Esophagus muscularis mucosa (tissue), 4 donors: ENCODE results near the gene PPP2R5B.
A peak's percentile ranks its signal among the peaks of the same experiment; 100 is the strongest.

Experiments
- EP300 ChIP-seq: sonication (generic); formaldehyde crosslinking; IDR thresholded peaks from one replicate; pipeline ENCODE4 v1.6.1; 2017; ENCODE audit warnings: antibody characterized with exemption
- POLR2A ChIP-seq: fragments of 450-650 bp; IDR thresholded peaks from one replicate; pipeline ENCODE4 v1.6.1; 2017; ENCODE audit warnings: antibody characterized with exemption, moderate library complexity, mild to moderate bottlenecking, low read depth
- TF ChIP-seq, protein P1 (sequence below), 3 experiments: fragments of 200-600 bp in 2 of 3; fragments of 450-650 bp in 1 of 3; sonication (generic) in 2 of 3; IDR thresholded peaks; one replicate each; pipeline ENCODE4 v1.5.1; 2017 to 2019; ENCODE audit warnings: antibody characterized with exemption in 3 of 3, mild to moderate bottlenecking in 2 of 3, moderate library complexity in 1 of 3

DNA sequence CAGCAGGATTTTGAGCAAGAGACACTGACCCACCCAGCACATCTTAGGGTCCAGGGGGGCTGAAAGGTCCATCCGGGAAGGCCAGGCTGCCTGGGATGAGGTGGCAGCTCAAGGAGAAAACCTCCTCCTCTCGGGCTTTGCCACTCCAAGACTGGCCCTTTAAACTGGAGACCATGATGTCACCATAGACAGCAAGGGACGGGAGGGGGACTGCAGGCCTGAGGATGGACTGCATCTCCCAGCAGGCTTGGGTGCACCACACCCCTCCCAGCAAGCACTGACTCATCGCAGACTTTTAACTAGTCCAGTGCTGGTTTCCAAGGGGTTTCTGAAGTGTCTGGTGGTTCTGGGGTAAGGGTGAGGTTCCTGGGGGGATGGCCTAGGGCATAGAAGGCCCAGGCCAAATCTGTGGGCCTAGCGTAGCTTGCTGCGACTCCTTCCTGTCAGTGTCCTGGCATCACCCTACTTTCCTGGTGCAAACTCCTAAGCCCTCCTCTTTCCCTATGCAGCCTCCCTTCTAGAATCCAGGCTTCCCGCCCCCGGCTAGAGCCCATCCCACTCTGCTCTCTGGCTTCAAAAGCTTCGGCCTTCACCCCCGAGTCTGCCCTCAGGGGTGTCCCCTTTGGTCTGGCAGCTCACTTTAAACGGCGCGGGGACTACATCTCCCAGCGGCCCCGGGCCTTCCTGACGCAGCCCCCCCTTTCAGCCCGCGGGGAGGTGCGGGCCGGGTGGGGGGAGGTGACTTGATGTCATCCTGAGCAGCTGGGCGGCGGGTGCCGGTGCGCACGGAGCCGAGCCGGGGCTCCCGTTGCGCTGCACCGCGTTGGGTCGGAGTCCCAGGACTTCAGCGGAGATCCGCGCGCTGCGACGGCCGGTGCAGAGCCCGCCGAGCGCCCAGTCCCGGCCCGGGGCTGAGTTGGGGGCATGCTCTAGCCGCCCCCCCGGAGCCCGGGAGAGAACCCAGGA, at the start of gene PPP2R5B:
- TF ChIP-seq, protein P1, sequence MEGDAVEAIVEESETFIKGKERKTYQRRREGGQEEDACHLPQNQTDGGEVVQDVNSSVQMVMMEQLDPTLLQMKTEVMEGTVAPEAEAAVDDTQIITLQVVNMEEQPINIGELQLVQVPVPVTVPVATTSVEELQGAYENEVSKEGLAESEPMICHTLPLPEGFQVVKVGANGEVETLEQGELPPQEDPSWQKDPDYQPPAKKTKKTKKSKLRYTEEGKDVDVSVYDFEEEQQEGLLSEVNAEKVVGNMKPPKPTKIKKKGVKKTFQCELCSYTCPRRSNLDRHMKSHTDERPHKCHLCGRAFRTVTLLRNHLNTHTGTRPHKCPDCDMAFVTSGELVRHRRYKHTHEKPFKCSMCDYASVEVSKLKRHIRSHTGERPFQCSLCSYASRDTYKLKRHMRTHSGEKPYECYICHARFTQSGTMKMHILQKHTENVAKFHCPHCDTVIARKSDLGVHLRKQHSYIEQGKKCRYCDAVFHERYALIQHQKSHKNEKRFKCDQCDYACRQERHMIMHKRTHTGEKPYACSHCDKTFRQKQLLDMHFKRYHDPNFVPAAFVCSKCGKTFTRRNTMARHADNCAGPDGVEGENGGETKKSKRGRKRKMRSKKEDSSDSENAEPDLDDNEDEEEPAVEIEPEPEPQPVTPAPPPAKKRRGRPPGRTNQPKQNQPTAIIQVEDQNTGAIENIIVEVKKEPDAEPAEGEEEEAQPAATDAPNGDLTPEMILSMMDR (IDR thresholded peaks at IDR 0.05): peak in 1 of 3 experiments; percentile 22
- TF ChIP-seq POLR2A (peak; percentile 73), EP300 (no peak)
